ENCODE data around the gene LCE3C. TPM values are rescaled to one million over a fixed set of nuclear protein-coding genes. Genes with fewer than 3 reads are reported as not detected.

The LCE3C gene
- total RNA-seq, 1 experiment from 2014 or later = not detected

- TF ChIP-seq MXD4 (CRISPR knock-in tag; IDR thresholded peaks at IDR 0.05; ENCODE audit: borderline replicate concordance) = no peak
- TF ChIP-seq ZNF219 (CRISPR knock-in tag; IDR thresholded peaks at IDR 0.05; ENCODE audit: borderline replicate concordance) = no peak
- TF ChIP-seq, protein P1, sequence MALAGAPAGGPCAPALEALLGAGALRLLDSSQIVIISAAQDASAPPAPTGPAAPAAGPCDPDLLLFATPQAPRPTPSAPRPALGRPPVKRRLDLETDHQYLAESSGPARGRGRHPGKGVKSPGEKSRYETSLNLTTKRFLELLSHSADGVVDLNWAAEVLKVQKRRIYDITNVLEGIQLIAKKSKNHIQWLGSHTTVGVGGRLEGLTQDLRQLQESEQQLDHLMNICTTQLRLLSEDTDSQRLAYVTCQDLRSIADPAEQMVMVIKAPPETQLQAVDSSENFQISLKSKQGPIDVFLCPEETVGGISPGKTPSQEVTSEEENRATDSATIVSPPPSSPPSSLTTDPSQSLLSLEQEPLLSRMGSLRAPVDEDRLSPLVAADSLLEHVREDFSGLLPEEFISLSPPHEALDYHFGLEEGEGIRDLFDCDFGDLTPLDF (CRISPR knock-in tag; IDR thresholded peaks at IDR 0.05) = no peak
Measured at GRCh38 chr1:152582647-152583046, 17.4 kb upstream of the LCE3C start (continued).

DNA sequence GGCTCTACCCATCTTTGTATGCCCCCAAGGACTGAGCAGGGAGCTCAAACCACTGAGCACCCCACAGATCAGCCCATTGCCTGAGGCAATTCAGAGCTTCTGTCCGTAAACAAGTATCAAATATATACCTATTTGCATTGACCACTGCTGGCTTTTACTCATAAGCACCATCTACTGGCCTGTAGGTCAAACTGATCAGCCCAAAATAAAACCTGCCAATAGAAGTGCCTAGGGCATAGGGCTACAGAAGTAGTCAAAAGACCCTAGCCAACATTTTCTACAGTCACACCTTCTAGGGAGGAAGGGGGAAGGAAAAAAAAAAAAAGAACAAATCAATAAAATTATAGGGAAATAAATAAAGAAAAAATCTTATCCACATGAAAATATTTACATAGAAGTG is 14.4 kb upstream of the LCE3C start:
- H3K27me3 Mint-ChIP-seq (ENCODE audit: low read depth) = no peaks in the 10 kb centered on the region; the same call in 1 of the 2 replicates
- DNase-seq (ENCODE audit: low spot score) (no peak), ATAC-seq (no peak)
- ChIA-PET CTCF (no interaction called here), POLR2A (no interaction called here)
- H3K4me3 Mint-ChIP-seq = no peak overlapping the region
- H3K36me3 Mint-ChIP-seq = peaks cover 77% of the 10 kb centered on the region
- H3K9me3 Mint-ChIP-seq = peaks cover 91% of the 10 kb centered on the region
- H3K4me1 Mint-ChIP-seq = no peaks in the 10 kb centered on the region
- no peak overlapping the region for H3K27ac Mint-ChIP-seq
- TF ChIP-seq OVOL2 (CRISPR knock-in tag; IDR thresholded peaks at IDR 0.05; ENCODE audit: borderline replicate concordance) = no peak
- no peak for TF ChIP-seq ZNF396 (CRISPR knock-in tag; IDR thresholded peaks at IDR 0.05; ENCODE audit: borderline replicate concordance)
- no peak for TF ChIP-seq NFYB (CRISPR knock-in tag; conservative IDR thresholded peaks at IDR 0.05; ENCODE audit: low read depth)
- TF ChIP-seq, protein P2, sequence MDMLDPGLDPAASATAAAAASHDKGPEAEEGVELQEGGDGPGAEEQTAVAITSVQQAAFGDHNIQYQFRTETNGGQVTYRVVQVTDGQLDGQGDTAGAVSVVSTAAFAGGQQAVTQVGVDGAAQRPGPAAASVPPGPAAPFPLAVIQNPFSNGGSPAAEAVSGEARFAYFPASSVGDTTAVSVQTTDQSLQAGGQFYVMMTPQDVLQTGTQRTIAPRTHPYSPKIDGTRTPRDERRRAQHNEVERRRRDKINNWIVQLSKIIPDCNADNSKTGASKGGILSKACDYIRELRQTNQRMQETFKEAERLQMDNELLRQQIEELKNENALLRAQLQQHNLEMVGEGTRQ (CRISPR knock-in tag; IDR thresholded peaks at IDR 0.05) = no peak
- no peak for TF ChIP-seq NR1H2 (CRISPR knock-in tag; IDR thresholded peaks at IDR 0.05)
- TF ChIP-seq, protein P3, sequence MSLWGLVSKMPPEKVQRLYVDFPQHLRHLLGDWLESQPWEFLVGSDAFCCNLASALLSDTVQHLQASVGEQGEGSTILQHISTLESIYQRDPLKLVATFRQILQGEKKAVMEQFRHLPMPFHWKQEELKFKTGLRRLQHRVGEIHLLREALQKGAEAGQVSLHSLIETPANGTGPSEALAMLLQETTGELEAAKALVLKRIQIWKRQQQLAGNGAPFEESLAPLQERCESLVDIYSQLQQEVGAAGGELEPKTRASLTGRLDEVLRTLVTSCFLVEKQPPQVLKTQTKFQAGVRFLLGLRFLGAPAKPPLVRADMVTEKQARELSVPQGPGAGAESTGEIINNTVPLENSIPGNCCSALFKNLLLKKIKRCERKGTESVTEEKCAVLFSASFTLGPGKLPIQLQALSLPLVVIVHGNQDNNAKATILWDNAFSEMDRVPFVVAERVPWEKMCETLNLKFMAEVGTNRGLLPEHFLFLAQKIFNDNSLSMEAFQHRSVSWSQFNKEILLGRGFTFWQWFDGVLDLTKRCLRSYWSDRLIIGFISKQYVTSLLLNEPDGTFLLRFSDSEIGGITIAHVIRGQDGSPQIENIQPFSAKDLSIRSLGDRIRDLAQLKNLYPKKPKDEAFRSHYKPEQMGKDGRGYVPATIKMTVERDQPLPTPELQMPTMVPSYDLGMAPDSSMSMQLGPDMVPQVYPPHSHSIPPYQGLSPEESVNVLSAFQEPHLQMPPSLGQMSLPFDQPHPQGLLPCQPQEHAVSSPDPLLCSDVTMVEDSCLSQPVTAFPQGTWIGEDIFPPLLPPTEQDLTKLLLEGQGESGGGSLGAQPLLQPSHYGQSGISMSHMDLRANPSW (CRISPR knock-in tag; conservative IDR thresholded peaks at IDR 0.05; ENCODE audit: low read depth) = no peak
- TF ChIP-seq PREB (CRISPR knock-in tag; IDR thresholded peaks at IDR 0.05; ENCODE audit: borderline replicate concordance) = no peak
- no peak for TF ChIP-seq ZNF121 (CRISPR knock-in tag; IDR thresholded peaks at IDR 0.05)
- no peak for TF ChIP-seq MYBL2 (CRISPR knock-in tag; IDR thresholded peaks at IDR 0.05)
- TF ChIP-seq ZNF138 (CRISPR knock-in tag; conservative IDR thresholded peaks at IDR 0.05) = no peak

DNA sequence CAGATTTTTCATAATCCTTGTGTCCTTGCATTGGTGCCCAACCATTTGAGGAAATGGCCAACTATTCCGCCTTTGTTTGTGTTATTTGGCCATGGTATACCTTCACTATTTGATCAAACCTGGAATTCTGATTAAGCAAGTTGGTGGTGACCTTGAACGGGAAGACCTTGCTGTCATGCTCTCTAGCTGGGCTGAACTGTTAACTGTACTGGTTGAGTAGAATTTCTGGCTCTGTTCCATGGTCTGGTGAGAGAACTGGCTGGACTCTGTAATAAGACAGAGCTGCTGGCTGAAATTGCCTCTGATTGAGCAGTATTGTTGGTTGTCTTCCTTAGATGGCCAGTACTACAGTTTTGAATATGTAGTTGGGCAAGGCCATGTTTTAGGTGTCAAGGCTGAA is 3.0 kb upstream of the LCE3C start:
- no peak for ATAC-seq
- ChIA-PET POLR2A (no interaction called here), CTCF (no interaction called here)
- no peak for DNase-seq (ENCODE audit: low spot score)
- H3K9me3 Mint-ChIP-seq = peaks cover 87% of the 10 kb centered on the region
- no peaks in the 10 kb centered on the region for H3K4me1 Mint-ChIP-seq
- H3K27ac Mint-ChIP-seq = no peak overlapping the region
- peaks cover 70% of the 10 kb centered on the region for H3K36me3 Mint-ChIP-seq
- TF ChIP-seq NFE2L1 (CRISPR knock-in tag; IDR thresholded peaks at IDR 0.05) = no peak
- TF ChIP-seq, protein P1 (CRISPR knock-in tag; IDR thresholded peaks at IDR 0.05) = no peak
- no peak for TF ChIP-seq SMAD4 (CRISPR knock-in tag; IDR thresholded peaks at IDR 0.05)
- no peak for TF ChIP-seq SOX15 (CRISPR knock-in tag; IDR thresholded peaks at IDR 0.05)
- TF ChIP-seq IRF1 (CRISPR knock-in tag; IDR thresholded peaks at IDR 0.05) = no peak
- peaks cover 7% of the 10 kb centered on the region; the same call in 1 of the 2 replicates for H3K27me3 Mint-ChIP-seq (ENCODE audit: low read depth)
- no peak overlapping the region for H3K4me3 Mint-ChIP-seq
